ENCODE measurements around the gene REXO5.
"Not testable (repeated sequence)": the region's sequence is repeated elsewhere in the genome, so short reads cannot be mapped to it uniquely, and the experiment has no call there.

REXO5 gene

DNA sequence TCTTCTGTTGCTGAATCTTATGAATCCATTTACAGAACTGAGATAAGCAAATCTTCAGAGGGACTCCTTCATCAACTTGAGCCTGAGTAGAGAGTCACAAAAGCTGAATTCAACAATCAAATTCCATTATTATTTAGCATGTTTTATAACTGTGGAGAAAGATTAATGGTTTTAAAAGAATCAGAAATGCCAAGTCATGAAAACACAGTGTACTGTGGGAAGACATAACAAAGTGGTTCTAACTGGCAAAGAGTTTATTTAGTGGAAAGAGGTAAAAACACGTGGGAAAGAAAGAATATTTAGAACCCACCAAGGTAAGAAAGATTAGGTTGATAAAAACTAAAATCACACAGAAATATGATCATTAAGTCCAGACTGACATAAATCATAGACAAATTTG is 5.0 kb upstream of the REXO5 start:
- DNase-seq: no peak

DNA sequence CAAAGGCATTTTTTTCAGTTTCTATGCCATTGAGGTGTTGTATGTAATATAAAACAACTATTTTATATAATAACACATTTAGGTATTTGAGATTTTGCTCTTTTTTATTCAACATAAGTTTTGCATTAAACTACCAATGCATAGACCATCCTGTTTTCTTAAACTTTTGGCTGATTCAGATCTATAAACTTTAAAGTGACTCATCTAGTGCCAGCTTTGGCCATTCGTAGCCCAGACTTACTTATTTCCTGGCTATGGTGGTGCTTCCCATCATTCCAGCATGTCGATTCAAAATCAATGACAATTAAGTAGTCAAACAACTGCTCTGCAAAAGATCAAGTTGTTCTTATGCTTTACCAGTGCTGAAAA is 3.2 kb upstream of the REXO5 start:
- no peak for DNase-seq

DNA sequence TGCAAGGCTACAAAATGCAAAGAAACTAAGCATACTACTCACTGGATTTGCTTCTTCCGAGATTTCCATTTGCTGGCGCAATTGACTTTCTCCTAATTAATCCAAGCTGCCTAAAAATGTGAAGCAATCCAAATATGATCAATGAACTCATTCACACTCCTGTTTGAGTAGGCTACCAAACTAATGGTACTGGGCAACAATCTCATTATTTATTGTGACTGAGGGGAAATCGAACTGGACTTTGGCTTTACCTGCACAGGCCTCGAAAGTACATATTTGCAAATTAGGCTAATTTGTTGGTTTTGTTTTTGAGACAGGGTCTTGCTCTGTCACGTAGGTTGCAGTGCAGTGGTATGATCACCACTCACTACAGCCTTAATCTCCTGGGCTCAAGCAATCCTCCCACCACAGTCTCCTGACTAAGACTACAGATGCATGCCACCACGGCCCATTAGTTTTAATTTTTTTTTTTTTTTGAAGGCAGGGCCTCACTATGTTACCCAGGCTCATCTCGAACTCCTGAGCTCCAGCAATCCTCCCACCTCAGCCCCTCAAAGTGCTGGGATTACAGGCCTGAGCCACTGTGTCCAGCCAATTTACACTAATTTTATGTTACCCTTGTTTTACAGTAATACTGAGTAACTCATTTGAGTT is 2.6 kb upstream of the REXO5 start:
- no peak for DNase-seq

DNA sequence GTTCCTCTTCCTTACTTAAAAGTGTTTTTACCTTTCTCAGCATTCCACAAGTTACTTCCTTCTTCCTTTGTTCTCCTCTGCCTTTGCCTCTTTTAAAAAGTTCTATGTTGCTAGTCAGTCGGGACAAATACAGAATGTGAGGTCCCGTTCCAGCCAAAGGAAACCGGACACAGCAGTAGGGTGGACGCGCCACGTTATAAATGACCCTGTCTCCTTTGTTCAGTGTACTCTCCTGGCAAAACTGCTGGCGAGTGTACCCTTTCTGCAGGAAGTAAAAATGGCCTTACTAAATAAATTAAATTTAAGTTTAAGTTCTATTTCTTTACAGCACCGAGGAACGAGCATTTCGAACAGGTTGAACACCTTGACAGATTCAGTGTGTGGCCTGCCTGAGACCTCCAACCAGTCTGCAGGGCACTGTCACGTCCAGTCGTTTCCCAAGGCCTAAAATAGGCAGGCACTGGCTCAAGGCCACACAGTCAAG is 601 bp upstream of the REXO5 start:
- DNase-seq: not testable (repeated sequence)

DNA sequence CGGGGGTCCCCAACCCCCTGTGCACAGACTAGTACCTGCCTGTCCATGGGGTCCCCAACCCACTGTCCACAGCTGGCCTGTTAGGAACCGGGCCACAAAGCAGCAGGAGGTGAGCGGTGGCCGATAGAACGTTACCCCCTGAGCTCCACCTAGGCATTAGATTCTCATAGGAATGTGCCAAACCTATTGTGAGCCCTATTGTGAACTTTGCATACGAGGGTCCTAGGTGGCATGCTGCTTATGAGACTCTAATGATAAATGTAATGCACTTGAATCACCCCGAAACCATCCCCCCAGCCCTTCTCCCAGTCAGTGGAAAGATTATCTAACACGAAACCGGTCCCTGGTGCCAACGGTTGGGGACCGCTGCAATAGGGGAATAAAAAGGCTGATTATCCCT is 1.5 kb downstream of the REXO5 start:
- no peak for DNase-seq

DNA sequence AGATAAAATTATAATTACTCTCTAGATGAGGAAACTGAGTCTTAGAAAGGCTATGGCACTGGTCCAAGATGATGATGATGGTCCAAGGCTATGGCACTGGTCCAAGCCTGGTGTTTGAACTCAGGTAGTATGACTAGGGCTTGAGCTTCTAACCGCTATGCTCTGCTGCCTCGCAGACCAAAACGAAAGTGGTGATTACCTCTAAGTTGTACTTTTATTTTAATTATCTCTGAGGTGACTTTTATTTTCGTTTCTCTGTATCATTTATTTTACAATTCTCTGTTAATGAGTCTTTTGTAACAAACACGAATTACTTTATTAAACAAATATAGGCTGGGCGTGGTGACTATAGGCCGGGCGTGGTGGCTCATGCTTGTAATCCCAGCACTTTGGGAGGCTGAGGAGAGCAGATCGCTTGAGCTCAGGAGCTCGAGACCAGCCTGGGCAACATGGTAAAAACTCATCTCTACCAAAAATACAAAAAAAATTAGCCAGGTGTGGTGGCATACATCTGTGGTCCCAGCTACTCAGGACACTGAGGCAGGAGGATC is 5.6 kb downstream of the REXO5 start:
- no peak for DNase-seq

DNA sequence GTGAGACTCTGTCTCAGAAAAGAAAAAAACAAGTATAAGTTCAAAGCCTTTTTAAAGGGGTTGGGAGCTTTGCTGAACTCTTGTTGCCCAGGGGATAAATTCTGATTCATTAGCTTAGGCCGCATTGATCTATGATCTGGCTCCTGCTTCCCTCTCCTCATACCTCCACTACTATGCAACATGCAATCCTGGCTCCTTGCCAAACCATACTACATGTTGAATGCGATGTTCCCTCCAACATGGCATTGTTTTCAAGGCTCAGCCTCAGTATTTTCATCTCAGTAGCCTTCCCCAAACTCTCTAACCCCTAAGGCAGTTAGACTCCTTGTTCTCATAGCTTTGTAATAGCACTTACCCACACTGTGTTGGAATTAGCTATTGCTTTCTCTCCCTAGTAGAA is 6.2 kb downstream of the REXO5 start:
- DNase-seq: no peak

DNA sequence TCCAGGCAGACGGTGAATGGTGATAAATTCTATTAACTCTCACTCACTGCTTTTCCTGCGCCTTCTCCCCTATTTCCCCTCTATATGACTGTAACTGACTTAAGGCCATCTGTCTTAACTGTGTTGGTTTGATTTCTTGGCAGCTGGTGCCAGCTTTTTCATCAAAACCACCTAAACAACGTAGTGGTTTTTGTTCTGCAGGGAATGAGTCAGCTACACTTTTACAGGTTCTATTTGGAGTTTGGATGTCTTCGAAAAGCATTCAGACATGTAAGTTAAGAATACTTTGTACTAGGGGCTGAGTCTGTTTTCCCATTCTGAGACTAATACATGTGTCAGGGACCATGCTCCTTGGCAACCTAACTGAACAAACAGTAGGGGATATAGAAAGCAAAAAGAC is 8.5 kb downstream of the REXO5 start:
- no peak for DNase-seq

DNA sequence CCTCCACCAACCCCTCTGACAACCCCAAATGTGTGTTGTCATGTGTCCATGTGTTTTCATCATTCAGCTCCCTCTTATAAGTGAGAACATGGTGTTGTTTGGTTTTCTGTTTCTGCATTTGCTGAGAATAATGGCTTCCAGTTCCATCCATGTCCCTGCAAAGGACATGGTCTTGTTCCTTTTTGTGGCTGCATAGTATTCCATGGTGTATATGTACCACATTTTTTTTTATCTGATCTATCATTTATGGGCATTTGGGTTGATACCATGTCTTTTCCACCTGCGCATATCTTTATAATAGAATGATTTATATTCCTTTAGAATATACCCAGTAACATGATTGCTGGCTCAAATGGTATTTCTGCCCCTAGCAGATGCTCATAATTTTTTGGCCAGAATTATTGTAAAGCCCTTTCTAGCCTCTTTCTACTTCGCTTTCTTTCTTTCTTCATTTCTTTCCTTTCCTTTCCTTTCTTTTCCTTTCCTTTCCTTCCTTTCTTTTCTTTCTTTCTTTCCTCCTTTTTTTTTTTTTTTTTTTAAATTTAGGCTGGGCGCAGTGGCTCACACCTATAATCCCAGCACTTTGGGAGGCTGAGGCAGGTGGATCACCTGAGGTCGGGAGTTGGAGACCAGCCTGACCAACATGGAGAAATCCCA is 12.7 kb downstream of the REXO5 start:
- no peak for DNase-seq

DNA sequence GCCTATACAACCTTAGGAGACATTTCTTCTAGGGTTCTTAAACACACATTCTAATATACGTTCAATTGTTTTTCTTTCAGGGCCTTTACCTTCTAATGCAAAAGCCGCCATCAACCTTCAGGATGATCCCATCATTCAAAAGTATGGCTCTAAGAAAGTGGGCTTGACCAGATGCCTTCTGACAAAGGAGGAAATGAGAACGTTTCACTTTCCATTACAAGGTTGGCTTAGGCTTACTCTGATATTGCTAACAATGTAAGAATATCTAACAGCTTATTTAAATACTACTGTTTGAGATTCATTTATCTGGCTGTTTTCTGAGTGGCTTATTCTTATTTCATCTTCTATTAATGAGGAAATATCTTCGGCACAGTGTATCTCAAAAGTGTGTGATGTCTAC is 15.4 kb downstream of the REXO5 start:
- no peak for DNase-seq

DNA sequence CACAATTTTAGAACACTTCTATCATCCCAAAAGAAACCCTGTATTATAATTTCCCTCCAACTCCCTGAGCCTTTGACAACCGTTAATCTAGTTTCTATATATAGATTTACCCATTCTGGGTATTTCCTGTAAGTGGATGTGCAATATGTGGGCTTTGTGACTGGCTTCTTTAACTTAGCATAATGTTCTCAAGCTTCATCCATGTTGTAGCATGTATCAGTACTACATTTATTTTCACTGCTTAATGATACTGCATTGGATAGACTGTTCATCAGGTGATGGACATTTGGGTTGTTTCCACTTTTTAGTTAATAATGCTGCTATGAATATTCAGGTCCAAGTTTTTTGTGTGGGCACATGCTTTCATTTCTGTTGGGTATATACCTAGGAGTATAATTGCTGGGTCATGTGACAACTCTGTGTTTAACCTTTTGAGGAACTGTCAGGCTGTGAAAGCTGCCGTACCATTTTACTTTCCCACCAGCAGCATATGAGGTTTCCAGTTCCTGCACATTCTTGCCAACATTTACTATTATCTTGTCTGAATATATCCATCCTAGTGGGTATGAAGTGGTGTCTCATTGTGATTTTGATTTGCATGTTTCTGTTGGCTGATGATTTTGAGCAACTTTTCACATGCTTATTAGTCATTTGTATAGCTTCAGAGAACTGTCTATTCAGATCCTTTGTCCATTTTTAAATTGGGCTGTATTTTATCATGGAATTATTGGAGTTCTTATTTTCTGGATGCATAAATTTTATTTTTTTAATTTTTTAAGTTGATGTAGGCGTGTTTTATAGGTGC is 16.4 kb downstream of the REXO5 start:
- no peak for DNase-seq

DNA sequence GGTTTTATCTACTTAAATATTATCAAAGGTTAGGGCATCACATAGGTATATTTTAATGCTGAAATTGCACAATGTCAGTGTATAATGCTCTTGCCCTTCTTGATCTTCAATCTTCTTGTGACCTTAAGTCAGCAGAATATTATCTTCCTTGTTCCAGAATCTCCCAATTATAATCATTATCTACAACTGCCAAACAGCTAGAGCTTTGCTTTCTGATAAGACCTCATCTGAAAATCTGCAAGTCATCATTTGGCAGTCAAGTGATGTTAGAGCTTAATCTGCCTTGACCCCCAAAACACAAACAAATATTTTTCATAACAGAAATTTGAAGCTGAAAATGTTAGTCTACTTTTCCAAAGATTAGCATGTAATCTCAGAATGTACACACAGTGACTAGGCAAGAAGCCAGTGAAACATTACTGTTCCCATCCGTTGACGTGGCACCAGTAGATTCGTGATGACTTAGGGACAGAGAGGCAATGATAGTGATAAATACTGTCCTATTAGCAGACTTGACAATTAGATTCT is 19.8 kb downstream of the REXO5 start:
- no peak for DNase-seq

DNA sequence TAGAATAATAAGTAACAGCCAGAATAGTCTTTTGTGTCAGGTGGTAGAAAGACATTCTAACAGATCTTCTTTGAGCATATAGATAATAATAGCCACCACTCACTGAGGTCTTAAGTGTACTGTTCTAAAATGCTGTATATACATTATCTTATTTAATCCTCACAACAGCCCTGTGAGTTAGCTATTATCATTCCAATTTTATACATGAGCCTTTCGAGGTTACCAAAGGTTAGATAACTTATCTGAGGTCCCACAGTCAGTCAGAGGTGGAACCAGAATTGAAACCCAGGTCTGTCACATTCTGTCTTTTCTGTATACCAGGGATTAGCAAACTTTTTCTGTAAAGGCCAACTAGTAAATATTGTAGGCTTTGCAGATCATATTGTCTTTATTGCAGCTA is 23.2 kb downstream of the REXO5 start:
- no peak for DNase-seq

DNA sequence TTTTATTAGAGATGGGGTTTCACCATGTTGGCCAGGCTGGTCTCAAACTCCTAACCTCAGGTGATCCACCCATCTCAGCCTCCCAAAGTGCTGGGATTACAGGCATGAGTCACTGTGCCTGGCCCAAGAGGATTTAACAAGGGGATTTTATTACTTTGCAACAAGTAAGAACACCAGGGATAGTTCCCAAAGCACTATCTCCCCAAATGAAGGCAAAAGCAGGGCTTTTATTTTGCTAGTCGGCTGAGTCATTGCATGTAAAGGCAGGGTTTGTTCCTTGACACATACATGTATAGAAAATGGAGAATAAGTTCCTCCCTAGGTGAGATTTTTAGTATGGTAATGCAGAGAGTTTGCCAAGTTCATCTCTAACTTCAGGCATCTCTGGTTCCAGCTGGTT is 24.0 kb downstream of the REXO5 start:
- no peak for DNase-seq

DNA sequence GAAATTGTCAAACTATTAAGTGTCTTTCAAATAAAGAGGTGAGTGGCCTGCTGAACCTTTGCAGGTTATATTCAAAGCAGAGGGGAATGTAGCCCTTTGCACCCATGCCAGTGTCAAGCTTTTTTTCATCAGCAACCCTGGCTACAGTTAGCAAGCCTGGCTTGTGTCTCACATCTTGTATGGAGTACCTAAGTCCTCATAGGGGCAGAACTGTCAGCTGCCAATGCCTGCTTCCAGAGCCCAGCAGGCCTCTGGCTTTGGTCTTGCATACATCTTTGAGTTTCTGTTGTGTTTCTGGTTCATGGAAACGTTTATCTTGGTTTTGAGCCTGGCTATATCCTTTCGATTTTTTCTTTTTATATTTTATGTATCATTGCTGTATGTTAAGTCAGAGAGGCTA is 26.8 kb downstream of the REXO5 start:
- DNase-seq: no peak

DNA sequence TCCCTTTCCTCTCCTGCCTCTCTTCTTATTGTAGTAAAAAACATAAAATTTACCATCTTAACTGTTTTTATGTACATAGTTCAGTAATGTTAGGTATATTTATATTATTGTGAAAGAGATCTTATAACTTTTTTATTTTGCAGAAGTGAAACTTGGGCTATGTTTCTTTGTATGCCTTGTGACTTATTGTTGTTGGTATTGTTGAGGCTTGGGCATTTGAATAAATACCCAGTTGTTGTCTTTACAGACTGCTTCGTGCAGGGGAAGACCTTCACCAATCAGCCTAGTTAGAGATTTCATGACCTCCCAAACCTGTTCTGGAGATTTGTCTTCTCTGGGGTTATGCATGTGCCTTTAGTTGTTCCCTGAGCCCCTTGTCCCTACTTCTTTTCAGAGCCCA is 31.9 kb downstream of the REXO5 start:
- no peak for DNase-seq

DNA sequence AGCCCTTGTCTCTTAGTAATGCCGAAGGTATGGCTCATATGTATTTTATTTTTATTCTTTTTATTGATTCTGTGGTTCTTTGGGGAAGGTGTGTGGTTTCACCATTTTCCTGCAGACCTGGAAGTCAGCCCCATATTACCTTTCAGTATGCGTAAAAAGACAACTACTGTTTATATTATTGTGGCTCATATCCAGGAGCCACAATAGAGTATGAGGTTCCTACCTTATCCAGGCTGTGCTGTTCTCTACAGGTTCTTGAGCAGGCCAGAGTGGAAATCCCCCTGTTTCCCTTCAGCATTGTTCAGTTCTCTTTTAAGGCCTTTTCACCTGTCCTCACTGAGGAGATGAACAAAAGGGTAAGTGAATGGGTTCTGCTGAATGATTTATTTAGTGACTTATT is 33.2 kb downstream of the REXO5 start:
- DNase-seq: no peak

DNA sequence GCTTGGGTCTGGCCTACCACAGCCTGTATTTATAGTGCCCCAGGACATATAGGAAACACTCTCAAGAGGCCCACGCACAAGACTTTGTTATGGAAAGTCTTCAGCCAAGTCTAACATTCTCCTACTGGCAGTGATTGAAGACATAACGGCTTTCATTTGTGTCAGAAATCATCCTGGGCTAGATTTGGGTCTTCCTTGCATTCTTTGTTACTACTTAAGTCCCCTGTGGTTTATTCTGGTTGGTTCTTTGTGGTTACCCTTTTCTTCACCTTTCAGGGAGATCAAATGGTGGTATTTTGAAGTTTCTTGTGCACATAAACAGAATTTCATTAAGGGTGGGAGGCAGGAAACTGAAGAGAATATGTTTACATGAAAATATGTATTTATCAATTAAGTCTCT is 37.7 kb downstream of the REXO5 start:
- DNase-seq: no peak

DNA sequence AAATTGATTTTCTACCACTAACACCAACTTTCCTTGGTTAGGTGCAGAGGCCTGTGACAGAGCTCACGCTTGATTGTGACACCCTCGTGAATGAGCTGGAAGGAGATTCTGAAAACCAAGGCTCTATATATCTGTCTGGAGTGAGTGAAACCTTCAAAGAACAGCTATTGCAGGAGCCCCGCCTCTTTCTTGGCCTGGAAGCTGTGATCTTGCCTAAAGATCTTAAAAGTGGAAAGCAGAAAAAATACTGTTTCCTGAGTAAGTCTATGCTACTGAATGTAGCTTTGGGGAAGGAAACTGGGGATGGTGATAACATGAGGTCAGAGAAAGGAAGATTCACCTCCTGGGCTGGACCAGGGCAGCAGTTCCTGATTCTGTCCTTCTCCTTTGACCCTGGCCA is 38.3 kb downstream of the REXO5 start:
- DNase-seq: no peak

DNA sequence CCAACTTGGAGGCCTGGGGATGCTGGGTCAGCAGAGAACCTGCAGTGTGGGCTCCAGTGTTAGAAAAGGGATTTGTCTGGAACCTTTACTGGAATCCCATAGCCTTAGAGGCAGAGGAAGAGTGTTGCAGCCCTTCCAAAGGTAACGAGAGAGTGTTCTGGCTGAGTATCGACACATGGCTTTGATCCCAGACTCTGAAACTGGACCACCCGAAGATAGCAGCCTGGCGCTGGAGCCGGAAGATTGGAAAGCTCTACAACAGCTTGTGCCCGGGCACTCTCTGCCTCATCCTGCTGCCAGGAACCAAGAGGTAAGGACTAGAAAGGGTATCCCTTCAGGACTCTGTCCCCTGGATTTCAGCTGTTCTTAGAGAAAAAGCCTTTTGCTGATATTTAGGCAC is 39.7 kb downstream of the REXO5 start:
- no peak for DNase-seq

DNA sequence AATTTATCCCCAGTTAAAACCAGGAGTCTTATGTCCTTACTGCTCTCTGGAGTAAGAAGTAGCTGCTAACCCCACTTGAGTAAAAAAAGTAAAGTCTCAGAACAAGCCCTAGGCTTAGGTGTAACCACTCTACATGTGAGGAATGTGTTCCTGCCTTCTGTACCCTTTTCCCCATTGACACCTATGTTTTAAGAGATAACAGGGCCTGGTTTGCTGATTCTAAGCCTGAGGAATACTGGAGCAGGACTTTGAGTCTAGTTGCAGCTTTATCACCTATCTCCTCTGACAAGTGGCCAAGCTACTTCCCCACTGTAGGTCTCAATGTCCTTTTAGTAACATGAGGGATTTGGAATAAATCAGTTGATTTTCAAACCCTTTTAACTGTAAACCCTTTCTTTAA is 40.2 kb downstream of the REXO5 start:
- DNase-seq: no peak

DNA sequence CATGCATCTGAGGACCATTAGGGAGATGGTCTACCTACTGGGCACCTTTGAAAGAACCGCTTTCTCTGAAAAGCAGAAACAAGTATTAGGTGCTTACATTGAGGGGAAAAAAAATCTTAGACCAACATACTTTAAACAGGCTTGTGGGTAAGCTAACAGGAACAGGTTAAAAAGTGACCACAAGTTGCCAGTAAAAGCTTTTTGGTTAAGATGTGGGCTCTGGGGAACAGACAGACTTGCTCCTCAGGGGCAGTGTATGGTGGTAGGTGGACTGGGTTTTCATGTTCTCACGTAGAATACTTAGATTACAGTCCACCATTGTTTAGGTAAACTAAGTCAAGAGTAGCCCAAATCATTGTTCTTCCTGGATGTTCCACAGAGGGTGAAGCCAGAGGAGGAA is 41.2 kb downstream of the REXO5 start:
- no peak for DNase-seq

DNA sequence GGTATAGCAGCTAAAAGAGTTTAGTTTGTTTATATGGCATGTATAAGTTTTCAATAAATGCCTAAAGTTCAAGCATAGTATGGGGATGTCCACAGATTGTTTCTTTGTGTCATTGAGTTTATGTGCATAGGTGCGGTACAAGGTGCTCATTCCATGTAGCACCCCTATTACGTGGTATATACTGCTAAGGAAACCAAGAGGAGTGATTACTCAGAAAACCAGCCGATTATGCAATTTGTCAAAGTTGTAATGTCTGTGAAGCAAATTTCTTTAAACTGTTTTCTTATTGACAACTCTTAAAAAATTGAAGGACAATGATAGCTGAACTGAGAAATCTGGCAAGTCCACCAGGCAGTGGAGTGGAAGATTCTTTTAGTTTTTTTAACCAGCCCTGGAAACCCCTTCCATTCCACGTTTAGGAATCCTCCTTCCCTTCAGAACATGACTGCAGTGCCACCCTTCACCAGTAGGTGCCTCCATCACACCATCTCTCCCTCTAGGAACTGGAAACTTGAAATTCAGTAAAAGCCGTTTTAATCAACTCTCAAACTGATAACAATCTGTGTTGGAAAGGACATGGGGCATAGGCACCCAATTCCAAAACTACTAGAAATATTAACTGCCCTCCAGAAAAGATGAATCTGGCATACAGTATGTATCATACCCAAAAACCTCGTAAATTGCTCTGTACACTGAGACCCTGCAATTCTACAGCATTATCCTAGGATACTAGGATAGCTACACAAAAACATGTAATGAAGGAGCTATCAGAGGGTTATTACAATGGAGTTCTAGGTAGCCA is 43.5 kb downstream of the REXO5 start:
- no peak for DNase-seq
